Stimulated activated CD8-positive, alpha-beta memory T cell treated with anti-CD3 and anti-CD28 coated beads, Interleukin-7, amount 100 ng/mL, for 48 hours (primary cell): Measurements from ENCODE around the gene PMS2.
"Not testable (repeated sequence)": the region's sequence is repeated elsewhere in the genome, so short reads cannot be mapped to it uniquely, and the experiment has no call there.

Experiments used
- DNase-seq, 2 donors: peaks; one replicate each; pipeline ENCODE4 v3.0.0-alpha.2; 2020; ENCODE audit warnings: low read depth in 1 of 2; ENCODE audit errors: extremely low read depth in 1 of 2

Gene PMS2

GRCh38 chr7:6008668-6009611 is at the start of gene PMS2, which contains the start of gene AIMP2:
PMS2 (minus strand) TSS chr7:6009049; CDS start chr7:6009019, 30 bp downstream.
AIMP2 (plus strand) TSS chr7:6009272; CDS start chr7:6009364, 92 bp downstream.
- DNase-seq, result peak; percentile 88 to 99

- no peak for DNase-seq
Measured at GRCh38 chr7:6057316-6058129, 48.7 kb upstream of the PMS2 start.

GRCh38 chr7:6056616-6057015 is 47.8 kb upstream of the PMS2 start:
- DNase-seq, result no peak

GRCh38 chr7:6051185-6051584 is 42.3 kb upstream of the PMS2 start:
- DNase-seq, result not testable (repeated sequence)

GRCh38 chr7:6049780-6050179 is 40.9 kb upstream of the PMS2 start:
- no peak for DNase-seq

GRCh38 chr7:6035686-6036085 is 26.8 kb upstream of the PMS2 start:
- DNase-seq, result no peak

- DNase-seq, result no peak
Measured at GRCh38 chr7:6035165-6035564, 26.3 kb upstream of the PMS2 start.

- DNase-seq, result no peak
Measured at GRCh38 chr7:6032641-6033040, 23.8 kb upstream of the PMS2 start.

GRCh38 chr7:6032167-6032566 is 23.3 kb upstream of the PMS2 start:
- no peak for DNase-seq

- no peak for DNase-seq
Measured at GRCh38 chr7:6031567-6031966, 22.7 kb upstream of the PMS2 start.

GRCh38 chr7:6030988-6031387 is 22.1 kb upstream of the PMS2 start, which contains the start of gene ANKRD61:
ANKRD61 (plus strand) TSS chr7:6031376; CDS start chr7:6031376, 0 bp downstream.
- DNase-seq, result no peak

- DNase-seq, result no peak
Measured at GRCh38 chr7:6028563-6028962, 19.7 kb upstream of the PMS2 start.

- no peak for DNase-seq
Measured at GRCh38 chr7:6027806-6028365, 19.0 kb upstream of the PMS2 start.

GRCh38 chr7:6026820-6027311 is 18.0 kb upstream of the PMS2 start:
- DNase-seq, result no peak

GRCh38 chr7:6026011-6026819 is 17.4 kb upstream of the PMS2 start:
- peak; percentile 16 to 64 for DNase-seq

GRCh38 chr7:6023974-6024435 is 15.2 kb upstream of the PMS2 start:
- DNase-seq, result no peak

GRCh38 chr7:6022707-6023106 is 13.9 kb upstream of the PMS2 start:
- no peak for DNase-seq

GRCh38 chr7:6020371-6021286 is 11.8 kb upstream of the PMS2 start:
- no peak for DNase-seq

GRCh38 chr7:6016653-6016966 is 7.8 kb upstream of the PMS2 start:
- no peak for DNase-seq
